HepG2 (cell line): Measurements from ENCODE around the gene NELFB.

Experiments
- CTCF ChIP-seq: sonication (generic); formaldehyde crosslinking; IDR thresholded peaks from 2 replicates; pipeline ENCODE4 v1.5.0; 2020; ENCODE audit warnings: mild to moderate bottlenecking, missing genetic modification reagents, moderate library complexity
- HDAC6 ChIP-seq: fragments of 200-600 bp; sonication (generic); IDR thresholded peaks from 2 replicates; pipeline ENCODE4 v1.7.0; 2017; ENCODE audit warnings: mild to moderate bottlenecking, antibody characterized with exemption, low read length, low read depth
- HNF4G ChIP-seq, 2 experiments: sonication (generic) in 1 of 2; formaldehyde crosslinking in 1 of 2; IDR thresholded peaks; 2 replicates each; pipeline versions ENCODE4 v1.4.0 to v1.6.1; 2011 to 2020; ENCODE audit warnings: borderline replicate concordance in 2 of 2, low read depth in 2 of 2, mild to moderate bottlenecking in 2 of 2, low read length in 1 of 2, missing genetic modification reagents in 1 of 2, moderate library complexity in 1 of 2
- MAZ ChIP-seq, 2 experiments: sonication (generic) in 1 of 2; formaldehyde crosslinking in 1 of 2; IDR thresholded peaks; 2 replicates each; pipeline versions ENCODE4 v1.5.0 to v1.6.1; 2012 to 2020; ENCODE audit warnings: low read depth in 2 of 2, mild to moderate bottlenecking in 2 of 2, borderline replicate concordance in 1 of 2, improper control_type of control experiment in 1 of 2, low read length in 1 of 2, missing genetic modification reagents in 1 of 2, moderate library complexity in 1 of 2
- MXI1 ChIP-seq: IDR thresholded peaks from 3 replicates; pipeline ENCODE4 v1.6.1; 2012; ENCODE audit warnings: low read depth, low read length, inconsistent platforms, borderline replicate concordance
- SUZ12 ChIP-seq: fragments of 150-350 bp; IDR thresholded peaks from 2 replicates; pipeline ENCODE4 v1.6.1; 2014; ENCODE audit warnings: low read depth, low read length
- TBL1XR1 ChIP-seq: fragments of 150-350 bp; IDR thresholded peaks from 2 replicates; pipeline ENCODE4 v1.6.1; 2014; ENCODE audit warnings: borderline replicate concordance, low read length; ENCODE audit not compliant: partially characterized antibody
- TEAD2 ChIP-seq: sonication (generic); formaldehyde crosslinking; IDR thresholded peaks from 2 replicates; pipeline ENCODE4 v1.9.0; 2021; ENCODE audit warnings: missing genetic modification reagents
- ZNF629 ChIP-seq: sonication (generic); formaldehyde crosslinking; conservative IDR thresholded peaks from 2 replicates; pipeline ENCODE4 v1.5.0; 2020; ENCODE audit warnings: missing genetic modification reagents
- ZNF784 ChIP-seq: sonication (generic); formaldehyde crosslinking; IDR thresholded peaks from 2 replicates; pipeline ENCODE4 v1.5.1; 2020; ENCODE audit warnings: missing genetic modification reagents, mild to moderate bottlenecking, borderline replicate concordance
- TF ChIP-seq, protein P1 (sequence below): sonication (generic); formaldehyde crosslinking; IDR thresholded peaks from 2 replicates; pipeline ENCODE4 v1.4.0; 2020; ENCODE audit warnings: low read depth, mild to moderate bottlenecking, missing genetic modification reagents

GRCh38 chr9:137271696-137272076, 16.6 kb downstream of the NELFB start:
- TF ChIP-seq TEAD2 (CRISPR knock-in tag) (no peak), MXI1 (no peak), HDAC6 (no peak), MAZ (IDR thresholded peaks at IDR 0.05; ENCODE audit: borderline replicate concordance, low read depth, low read length) (no peak), MAZ (CRISPR knock-in tag; IDR thresholded peaks at IDR 0.05; ENCODE audit: low read depth) (no peak), CTCF (no peak), HNF4G (IDR thresholded peaks at IDR 0.05; ENCODE audit: borderline replicate concordance, low read depth, low read length) (no peak), HNF4G (CRISPR knock-in tag; IDR thresholded peaks at IDR 0.05; ENCODE audit: borderline replicate concordance, low read depth) (no peak), TBL1XR1 (no peak), SUZ12 (no peak), ZNF629 (CRISPR knock-in tag) (no peak), ZNF784 (CRISPR knock-in tag) (no peak)
- TF ChIP-seq, protein P1, sequence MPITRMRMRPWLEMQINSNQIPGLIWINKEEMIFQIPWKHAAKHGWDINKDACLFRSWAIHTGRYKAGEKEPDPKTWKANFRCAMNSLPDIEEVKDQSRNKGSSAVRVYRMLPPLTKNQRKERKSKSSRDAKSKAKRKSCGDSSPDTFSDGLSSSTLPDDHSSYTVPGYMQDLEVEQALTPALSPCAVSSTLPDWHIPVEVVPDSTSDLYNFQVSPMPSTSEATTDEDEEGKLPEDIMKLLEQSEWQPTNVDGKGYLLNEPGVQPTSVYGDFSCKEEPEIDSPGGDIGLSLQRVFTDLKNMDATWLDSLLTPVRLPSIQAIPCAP (CRISPR knock-in tag), result no peak
